Activated naive CD4-positive, alpha-beta T cell treated with anti-CD3 and anti-CD28 coated beads for 36 hours (primary cell): ENCODE measurements around the gene CCDC14. TPM values are rescaled to one million over a fixed set of nuclear protein-coding genes. Genes with fewer than 3 reads are reported as not detected.
"Not testable (repeated sequence)": the region's sequence is repeated elsewhere in the genome, so short reads cannot be mapped to it uniquely, and the experiment has no call there.

Experiments used
- CTCF ChIA-PET: fragments of 350-600 bp; sonication (Branson Sonifier 250); formaldehyde crosslinking; loops from one replicate; lab custom pipeline; 2021; ENCODE audit warnings: antibody characterized with exemption; lab: Charles Lee
- DNase-seq: peaks from one replicate; pipeline ENCODE4 v3.0.0-alpha.2; 2020
- H3K27ac Mint-ChIP-seq: one replicate; pipeline ENCODE4 v1.8.0; 2021; ENCODE audit warnings: mild to moderate bottlenecking, mixed read lengths
- H3K27me3 Mint-ChIP-seq: one replicate; pipeline ENCODE4 v1.8.0; 2021; ENCODE audit warnings: low read depth, mixed read lengths
- H3K36me3 Mint-ChIP-seq: one replicate; pipeline ENCODE4 v1.8.0; 2021; ENCODE audit warnings: low read depth, mixed read lengths
- H3K4me1 Mint-ChIP-seq: one replicate; pipeline ENCODE4 v1.8.0; 2021; ENCODE audit warnings: low read depth, mixed read lengths
- H3K4me3 Mint-ChIP-seq: one replicate; pipeline ENCODE4 v1.8.0; 2021; ENCODE audit warnings: mild to moderate bottlenecking, moderate library complexity, mixed read lengths
- H3K9me3 Mint-ChIP-seq: one replicate; pipeline ENCODE4 v1.8.0; 2021; ENCODE audit warnings: mixed read lengths
- intact Hi-C: fragments of 100-400 bp; cut with micrococcal nuclease; formaldehyde crosslinking; loops from one replicate; pipeline ENCODE4 v1.15.1; 2023
- total RNA-seq, 2 experiments: library from RNA; stranded (reverse); gene quantifications; one replicate each; pipeline ENCODE4 v1.2.3, GENCODE V29; 2021

The CCDC14 gene
- total RNA-seq, 2 experiments from 2014 or later = 44.8 to 48.4 TPM

- H3K27me3 Mint-ChIP-seq = peaks cover 24% of the 10 kb centered on the region
- CTCF ChIA-PET = not testable (repeated sequence)
- intact Hi-C loops = loop anchor here (2.0 to 10.0 kb wide), 2 partner anchors 27 to 337 kb away; no protein-coding TSS in a partner anchor
Measured at GRCh38 chr3:123981317-123981716, 20.3 kb upstream of the CCDC14 start.

GRCh38 chr3:123980539-123980938, 19.5 kb upstream of the CCDC14 start:
- intact Hi-C loops = loop anchor here (2.0 to 10.0 kb wide), 2 partner anchors 26 to 336 kb away; no protein-coding TSS in a partner anchor
- Mint-ChIP-seq H3K4me3 (no peak overlapping the region), H3K9me3 (no peaks in the 10 kb centered on the region), H3K27ac (no peak overlapping the region), H3K36me3 (no peaks in the 10 kb centered on the region), H3K27me3 (peaks cover 23% of the 10 kb centered on the region), H3K4me1 (no peaks in the 10 kb centered on the region)
- CTCF ChIA-PET = interaction anchor here (1.2 to 1.4 kb wide), 2 partner anchors 107 to 198 kb away, joined by 3 read pairs; no protein-coding TSS in a partner anchor
- DNase-seq = no peak

More at GRCh38 chr3:123981317-123981716, 20.3 kb upstream of the CCDC14 start:
- H3K4me1 Mint-ChIP-seq, H3K4me3 Mint-ChIP-seq, H3K27ac Mint-ChIP-seq, H3K9me3 Mint-ChIP-seq, DNase-seq, H3K36me3 Mint-ChIP-seq: not testable (repeated sequence)

- not testable (repeated sequence) for H3K4me3 Mint-ChIP-seq, H3K4me1 Mint-ChIP-seq, H3K36me3 Mint-ChIP-seq, H3K27ac Mint-ChIP-seq, H3K9me3 Mint-ChIP-seq
- CTCF ChIA-PET = interaction anchor here (0.8 to 1.4 kb wide), 3 partner anchors 107 to 324 kb away, joined by 3 read pairs; no protein-coding TSS in a partner anchor
- H3K27me3 Mint-ChIP-seq = peaks cover 23% of the 10 kb centered on the region
- peak; percentile 44 for DNase-seq
- intact Hi-C loops = loop anchor here (2.0 to 10.0 kb wide), 2 partner anchors 25 to 335 kb away; no protein-coding TSS in a partner anchor
Measured at GRCh38 chr3:123979525-123980501, 18.8 kb upstream of the CCDC14 start.

- peaks cover 14% of the 10 kb centered on the region for H3K27me3 Mint-ChIP-seq
Measured at GRCh38 chr3:123976904-123977303, 15.9 kb upstream of the CCDC14 start.

GRCh38 chr3:123976181-123976898, 15.3 kb upstream of the CCDC14 start:
- H3K36me3 Mint-ChIP-seq, H3K9me3 Mint-ChIP-seq, H3K4me1 Mint-ChIP-seq, H3K4me3 Mint-ChIP-seq, DNase-seq, intact Hi-C loops, H3K27ac Mint-ChIP-seq: not testable (repeated sequence)
- H3K27me3 Mint-ChIP-seq = peaks cover 18% of the 10 kb centered on the region
- CTCF ChIA-PET = interaction anchor here (0.6 kb wide), 1 partner anchor 63 kb away, joined by 3 read pairs; no protein-coding TSS in a partner anchor

More at GRCh38 chr3:123976904-123977303, 15.9 kb upstream of the CCDC14 start:
- H3K9me3 Mint-ChIP-seq, DNase-seq, H3K4me3 Mint-ChIP-seq, H3K4me1 Mint-ChIP-seq, intact Hi-C loops, H3K27ac Mint-ChIP-seq, H3K36me3 Mint-ChIP-seq: not testable (repeated sequence)
- CTCF ChIA-PET = interaction anchor here (0.6 kb wide), 1 partner anchor 63 kb away, joined by 3 read pairs; no protein-coding TSS in a partner anchor

GRCh38 chr3:123975030-123975429, 14.0 kb upstream of the CCDC14 start:
- H3K4me3 Mint-ChIP-seq, intact Hi-C loops, DNase-seq, H3K9me3 Mint-ChIP-seq, H3K4me1 Mint-ChIP-seq, H3K36me3 Mint-ChIP-seq, CTCF ChIA-PET, H3K27ac Mint-ChIP-seq: not testable (repeated sequence)
- H3K27me3 Mint-ChIP-seq = peaks cover 11% of the 10 kb centered on the region

- CTCF ChIA-PET = no interaction called here
- H3K27ac Mint-ChIP-seq = no peak overlapping the region
- peaks cover 13% of the 10 kb centered on the region for H3K27me3 Mint-ChIP-seq
- no peak overlapping the region for H3K4me3 Mint-ChIP-seq
- intact Hi-C loops = no loop called here
- H3K4me1 Mint-ChIP-seq = no peaks in the 10 kb centered on the region
- DNase-seq = no peak
- no peaks in the 10 kb centered on the region for H3K9me3 Mint-ChIP-seq
- H3K36me3 Mint-ChIP-seq = no peaks in the 10 kb centered on the region
Measured at GRCh38 chr3:123971406-123971805, 10.4 kb upstream of the CCDC14 start.

GRCh38 chr3:123967260-123967659, 6.2 kb upstream of the CCDC14 start:
- H3K4me1 Mint-ChIP-seq, intact Hi-C loops, H3K9me3 Mint-ChIP-seq, DNase-seq, H3K27ac Mint-ChIP-seq, H3K4me3 Mint-ChIP-seq, H3K36me3 Mint-ChIP-seq: not testable (repeated sequence)
- H3K27me3 Mint-ChIP-seq = peaks cover 13% of the 10 kb centered on the region
- CTCF ChIA-PET = interaction anchor here (1.0 kb wide), 1 partner anchor 60 kb away, joined by 5 read pairs; no protein-coding TSS in a partner anchor

- H3K27me3 Mint-ChIP-seq = peaks cover 11% of the 10 kb centered on the region
- H3K9me3 Mint-ChIP-seq, H3K27ac Mint-ChIP-seq, DNase-seq, H3K4me3 Mint-ChIP-seq, H3K36me3 Mint-ChIP-seq, intact Hi-C loops, H3K4me1 Mint-ChIP-seq: not testable (repeated sequence)
- CTCF ChIA-PET = interaction anchor here (0.6 kb wide), 1 partner anchor 51 kb away, joined by 3 read pairs; no protein-coding TSS in a partner anchor
Measured at GRCh38 chr3:123966799-123967198, 5.8 kb upstream of the CCDC14 start.

GRCh38 chr3:123964793-123965192, 3.8 kb upstream of the CCDC14 start:
- H3K27ac Mint-ChIP-seq, H3K9me3 Mint-ChIP-seq, H3K4me3 Mint-ChIP-seq, H3K4me1 Mint-ChIP-seq, H3K27me3 Mint-ChIP-seq, CTCF ChIA-PET, DNase-seq, H3K36me3 Mint-ChIP-seq: not testable (repeated sequence)
- intact Hi-C loops = loop anchor here (5.0 kb wide), 1 partner anchor 68 kb away; the partner anchor contains the start of gene KALRN

- peak overlapping the region; percentile 96 for H3K4me3 Mint-ChIP-seq
- CTCF ChIA-PET = no interaction called here
- no peak for DNase-seq
- H3K36me3 Mint-ChIP-seq = peaks cover 4% of the 10 kb centered on the region
- H3K9me3 Mint-ChIP-seq = no peaks in the 10 kb centered on the region
- H3K4me1 Mint-ChIP-seq = peaks cover 19% of the 10 kb centered on the region
- H3K27me3 Mint-ChIP-seq = peaks cover 2% of the 10 kb centered on the region
- peak overlapping the region; percentile 88 for H3K27ac Mint-ChIP-seq
- intact Hi-C loops = loop anchor here (1.0 to 5.0 kb wide), 4 partner anchors 71 to 761 kb away; partner anchors contain the start of genes HACD2, KALRN, MYLK and SEC22A
Measured at GRCh38 chr3:123961508-123961856, 453 bp upstream of the CCDC14 start.

- intact Hi-C loops = loop anchor here (2.0 kb wide), 1 partner anchor 27 kb away; no protein-coding TSS in a partner anchor
- H3K4me1 Mint-ChIP-seq = peaks cover 5% of the 10 kb centered on the region
- no peaks in the 10 kb centered on the region for H3K9me3 Mint-ChIP-seq
- no peaks in the 10 kb centered on the region for H3K27me3 Mint-ChIP-seq
- H3K4me3 Mint-ChIP-seq = no peak overlapping the region
- DNase-seq = no peak
- CTCF ChIA-PET = no interaction called here
- no peak overlapping the region for H3K27ac Mint-ChIP-seq
- H3K36me3 Mint-ChIP-seq = peaks cover 31% of the 10 kb centered on the region
Measured at GRCh38 chr3:123953735-123954134, 7.3 kb downstream of the CCDC14 start.
